GM18907 (cell line): Measurements from ENCODE around the gene ELF2.
"Not testable (repeated sequence)": the region's sequence is repeated elsewhere in the genome, so short reads cannot be mapped to it uniquely, and the experiment has no call there.

Experiments
- ATAC-seq: cut with Tn5 transposase; IDR thresholded peaks from one replicate; pipeline ENCODE4 v1.9.1; 2021; ENCODE audit warnings: mild to moderate bottlenecking, moderate library complexity; ENCODE audit not compliant: unreplicated experiment

The ELF2 gene

GRCh38 chr4:139025841-139026240, 151.2 kb downstream of the ELF2 start:
- no peak for ATAC-seq

- no peak for ATAC-seq
Observed at GRCh38 chr4:139024686-139025085, 152.3 kb downstream of the ELF2 start.

GRCh38 chr4:139022835-139023234, 154.2 kb downstream of the ELF2 start:
- no peak for ATAC-seq

GRCh38 chr4:139021071-139021470, 155.9 kb downstream of the ELF2 start:
- not testable (repeated sequence) for ATAC-seq

- ATAC-seq, result no peak
Observed at GRCh38 chr4:139020384-139020783, 156.6 kb downstream of the ELF2 start.

DNA sequence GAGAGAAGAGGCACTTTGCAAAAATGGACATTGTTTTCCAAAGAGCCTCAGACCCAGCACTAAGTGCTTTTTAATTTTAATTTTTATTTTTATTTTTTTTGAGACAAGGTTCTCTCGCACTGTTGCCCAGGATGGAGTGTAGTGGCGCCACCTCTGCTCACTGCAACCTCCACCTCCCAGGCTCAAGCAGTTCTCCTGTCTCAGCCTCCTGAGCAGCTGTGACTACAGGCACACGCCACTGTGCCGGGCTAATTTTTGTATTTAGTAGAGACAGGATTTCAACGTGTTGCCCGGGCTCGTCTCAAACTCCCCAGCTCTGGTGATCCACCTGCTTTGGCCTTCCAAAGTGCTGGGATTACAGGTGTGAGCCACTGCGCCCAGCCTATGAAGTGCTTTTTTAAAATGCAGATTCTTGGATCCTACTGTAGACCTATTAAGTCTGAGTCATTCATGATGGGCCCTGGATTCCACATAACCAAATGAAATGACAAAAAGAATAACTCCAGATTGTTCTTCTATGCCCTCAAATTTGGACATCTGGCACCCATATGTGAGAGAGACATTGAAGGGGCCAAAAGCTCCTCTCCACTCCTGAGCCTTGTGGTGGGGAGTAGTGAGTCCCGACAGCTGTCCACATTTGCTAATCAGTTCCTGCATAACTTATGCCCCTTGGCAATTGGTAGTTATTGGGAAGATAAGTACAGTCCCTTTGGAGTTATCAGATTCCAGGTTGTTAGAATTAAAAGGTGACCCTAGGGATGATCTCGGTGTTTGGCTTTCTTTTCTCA, 157.9 kb downstream of the ELF2 start:
- no peak for ATAC-seq

- ATAC-seq, result no peak
Observed at GRCh38 chr4:139018501-139018900, 158.5 kb downstream of the ELF2 start.

DNA sequence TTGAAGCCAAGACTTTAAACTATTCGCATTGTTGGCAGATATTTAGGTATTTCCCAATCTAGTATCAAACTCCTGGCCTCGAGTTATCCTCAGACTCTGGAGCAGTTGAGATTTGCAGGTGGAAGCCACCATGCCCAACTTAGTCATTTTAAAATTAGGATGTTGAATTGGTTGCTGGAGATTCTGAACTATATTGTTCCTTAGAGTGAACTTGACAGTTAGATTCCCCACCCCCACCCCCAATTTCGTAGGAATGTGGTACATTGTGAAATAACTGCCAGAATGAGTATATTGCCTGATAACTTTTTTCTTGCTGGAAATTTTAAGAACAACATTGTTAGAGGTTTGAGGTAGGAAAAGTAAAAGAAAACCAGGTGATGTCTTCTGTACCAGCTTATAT, 159.2 kb downstream of the ELF2 start:
- ATAC-seq, result no peak

DNA sequence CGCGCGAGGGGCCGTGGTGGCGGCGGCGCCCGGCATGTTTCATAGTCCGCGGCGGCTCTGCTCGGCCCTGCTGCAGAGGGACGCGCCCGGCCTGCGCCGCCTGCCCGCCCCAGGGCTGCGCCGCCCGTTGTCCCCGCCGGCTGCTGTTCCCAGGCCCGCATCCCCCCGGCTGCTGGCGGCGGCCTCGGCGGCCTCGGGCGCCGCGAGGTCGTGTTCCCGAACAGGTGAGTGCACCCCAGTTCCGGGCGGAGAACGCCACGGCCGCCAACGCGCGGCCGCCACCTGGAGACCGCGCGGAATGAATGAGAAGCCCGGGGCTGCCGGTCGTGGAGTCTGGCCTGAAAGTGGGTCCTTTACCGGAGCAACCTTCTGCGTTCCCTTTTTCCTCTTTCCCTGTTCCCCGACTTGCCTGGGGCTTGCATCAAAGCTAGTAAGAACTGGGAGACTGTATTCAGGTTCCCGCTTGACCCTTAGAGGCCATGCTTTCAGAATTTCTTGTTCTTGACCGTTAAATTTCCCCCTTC, 161.0 kb downstream of the ELF2 start:
- no peak for ATAC-seq

- ATAC-seq, result peak; percentile 96
Observed at GRCh38 chr4:139015269-139015947, 161.6 kb downstream of the ELF2 start, which contains the start of gene NOCT. Gene NOCT, plus strand, starts transcription at chr4:139015781. Its CDS starts 201 bp downstream, at chr4:139015982.

GRCh38 chr4:139014371-139015268, 162.4 kb downstream of the ELF2 start:
- peak; percentile 20 for ATAC-seq

DNA sequence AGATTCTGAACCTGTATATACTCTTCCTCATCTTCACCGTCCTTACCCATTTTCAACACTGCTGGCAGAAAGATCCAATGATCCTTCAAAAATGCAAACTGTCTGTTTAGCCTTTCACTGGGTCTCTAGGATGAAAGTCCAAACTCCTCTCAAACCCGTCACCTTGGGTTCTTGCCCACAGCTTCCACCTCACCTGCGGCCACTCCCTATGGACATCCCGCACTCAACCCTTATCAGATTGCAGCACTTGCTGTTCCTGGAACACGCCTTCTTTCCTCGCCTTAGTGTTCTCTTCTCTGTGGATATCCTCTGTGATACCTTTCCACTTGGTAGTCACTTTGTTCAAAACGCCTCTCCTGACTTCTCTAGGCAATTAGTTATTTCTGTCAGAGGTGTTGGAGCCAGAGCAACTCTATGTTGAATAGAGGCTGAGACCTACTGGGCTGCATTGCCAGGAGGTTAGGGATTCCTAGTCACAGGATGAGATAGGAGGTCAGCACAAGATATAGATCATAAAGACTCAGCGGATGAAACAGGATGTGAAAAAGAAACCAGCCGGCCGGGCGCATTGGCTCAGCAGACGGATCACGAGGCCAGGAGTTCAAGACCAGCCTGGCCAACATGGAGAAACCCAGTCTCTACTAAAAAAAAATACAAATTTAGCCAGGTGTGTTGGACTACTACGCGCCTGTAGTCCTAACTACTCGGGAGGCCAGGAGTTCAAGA, 165.6 kb downstream of the ELF2 start:
- ATAC-seq, result no peak

DNA sequence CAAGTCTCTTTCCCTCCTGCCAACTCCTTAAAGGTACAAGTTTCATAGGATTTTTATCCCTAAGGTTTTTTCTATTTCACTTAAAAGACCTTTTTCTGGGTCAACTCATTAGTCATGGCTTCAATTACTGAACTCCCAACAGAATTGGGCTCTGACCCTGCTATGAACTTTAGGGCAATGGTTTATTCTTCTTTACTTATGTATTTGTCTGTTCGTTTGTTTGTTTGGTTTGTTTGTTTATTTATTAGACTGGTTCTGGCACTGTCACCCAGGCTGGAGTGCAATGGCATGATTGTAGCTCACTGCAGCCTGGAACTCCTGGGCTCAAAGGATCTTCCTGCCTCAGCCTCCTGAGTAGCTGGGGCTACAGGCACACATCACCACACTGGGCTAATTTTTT, 167.3 kb downstream of the ELF2 start:
- ATAC-seq, result no peak

DNA sequence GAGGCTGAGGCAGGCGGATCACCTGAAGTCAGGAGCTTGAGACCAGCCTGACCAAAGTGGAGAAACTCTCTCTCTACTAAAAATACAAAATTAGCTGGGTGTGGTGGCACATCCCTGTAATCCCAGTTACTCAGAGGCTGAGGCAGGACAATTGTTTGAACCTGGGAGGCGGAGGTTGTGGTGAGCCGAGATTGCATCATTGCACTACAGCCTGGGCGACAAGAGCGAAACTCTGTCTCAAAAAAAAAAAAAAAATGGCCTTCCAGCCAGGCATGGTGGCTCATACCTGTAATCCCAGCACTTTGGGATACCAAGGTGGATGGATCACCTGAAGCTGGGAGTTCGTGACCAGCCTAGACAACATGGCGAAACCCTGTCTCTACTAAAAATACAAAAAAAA, 168.7 kb downstream of the ELF2 start:
- ATAC-seq, result not testable (repeated sequence)

DNA sequence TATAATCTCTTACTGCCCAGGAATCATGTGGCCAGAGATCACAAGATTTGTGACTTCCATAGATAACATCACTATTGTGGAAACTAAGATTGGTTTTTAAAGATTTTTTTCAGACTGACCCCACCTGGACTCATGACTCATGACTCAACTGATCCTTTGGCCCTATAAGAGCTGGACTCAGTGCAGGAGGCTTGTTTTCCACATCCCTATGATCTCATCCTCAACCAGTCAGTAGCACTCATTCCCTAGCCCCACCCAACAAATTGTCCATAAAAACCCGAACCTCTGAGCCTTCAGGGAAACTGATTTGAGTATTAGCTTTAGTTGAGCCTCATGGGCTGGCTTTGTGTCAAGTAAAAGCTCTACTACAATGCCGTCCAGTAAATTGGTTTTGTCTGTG, 169.4 kb downstream of the ELF2 start:
- no peak for ATAC-seq
